ENCODE results near the gene TMCO4.
"Not testable (repeated sequence)": the region's sequence is repeated elsewhere in the genome, so short reads cannot be mapped to it uniquely, and the experiment has no call there.

TMCO4 gene

DNA sequence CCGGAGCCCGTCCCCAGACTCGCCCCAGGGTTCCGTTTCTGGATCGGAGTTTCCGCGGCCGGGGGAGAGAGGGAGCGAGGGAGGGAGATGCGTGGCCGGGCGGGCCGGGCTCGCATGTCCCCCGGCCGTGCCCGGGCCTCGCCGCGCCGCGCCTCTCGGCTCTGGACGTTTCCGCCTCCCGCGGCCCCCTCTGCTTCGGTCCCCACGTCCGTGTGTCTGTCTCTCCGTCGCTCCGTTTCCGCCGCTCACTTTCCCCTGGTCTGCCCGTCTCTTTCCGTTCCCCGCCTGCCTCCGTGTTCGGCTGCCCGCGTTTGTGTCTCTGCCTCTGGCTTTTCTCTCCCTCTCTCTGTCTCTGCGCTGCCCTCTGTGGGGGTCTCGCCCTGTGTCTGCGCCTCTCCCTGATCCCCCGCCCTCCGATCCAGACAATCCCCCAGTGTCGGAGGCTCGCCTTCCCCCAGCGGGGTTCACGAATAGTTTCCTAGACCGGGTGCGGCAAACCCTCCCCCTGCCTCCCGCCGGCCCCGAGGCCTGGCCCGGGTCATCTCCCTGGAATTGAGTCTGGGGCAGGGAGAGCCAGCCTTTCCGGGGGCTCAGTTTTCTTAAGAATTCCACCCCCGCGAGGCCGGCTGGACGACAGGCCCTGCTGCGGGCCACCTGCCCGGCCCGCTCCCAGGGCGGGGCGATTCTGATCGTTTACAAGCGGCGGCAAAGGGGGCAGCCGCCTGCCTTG, 154.9 kb downstream of the TMCO4 start:
- peak; percentile 53 for DNase-seq (ENCODE audit: low read depth)
- H3K4me3 ChIP-seq (ENCODE audit: low read depth, low read length), result peak overlapping the region; percentile 46
- TF ChIP-seq, protein P1, sequence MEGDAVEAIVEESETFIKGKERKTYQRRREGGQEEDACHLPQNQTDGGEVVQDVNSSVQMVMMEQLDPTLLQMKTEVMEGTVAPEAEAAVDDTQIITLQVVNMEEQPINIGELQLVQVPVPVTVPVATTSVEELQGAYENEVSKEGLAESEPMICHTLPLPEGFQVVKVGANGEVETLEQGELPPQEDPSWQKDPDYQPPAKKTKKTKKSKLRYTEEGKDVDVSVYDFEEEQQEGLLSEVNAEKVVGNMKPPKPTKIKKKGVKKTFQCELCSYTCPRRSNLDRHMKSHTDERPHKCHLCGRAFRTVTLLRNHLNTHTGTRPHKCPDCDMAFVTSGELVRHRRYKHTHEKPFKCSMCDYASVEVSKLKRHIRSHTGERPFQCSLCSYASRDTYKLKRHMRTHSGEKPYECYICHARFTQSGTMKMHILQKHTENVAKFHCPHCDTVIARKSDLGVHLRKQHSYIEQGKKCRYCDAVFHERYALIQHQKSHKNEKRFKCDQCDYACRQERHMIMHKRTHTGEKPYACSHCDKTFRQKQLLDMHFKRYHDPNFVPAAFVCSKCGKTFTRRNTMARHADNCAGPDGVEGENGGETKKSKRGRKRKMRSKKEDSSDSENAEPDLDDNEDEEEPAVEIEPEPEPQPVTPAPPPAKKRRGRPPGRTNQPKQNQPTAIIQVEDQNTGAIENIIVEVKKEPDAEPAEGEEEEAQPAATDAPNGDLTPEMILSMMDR (IDR thresholded peaks at IDR 0.05; ENCODE audit: insufficient read depth, low read depth, low read length, missing control alignments), result no peak

DNA sequence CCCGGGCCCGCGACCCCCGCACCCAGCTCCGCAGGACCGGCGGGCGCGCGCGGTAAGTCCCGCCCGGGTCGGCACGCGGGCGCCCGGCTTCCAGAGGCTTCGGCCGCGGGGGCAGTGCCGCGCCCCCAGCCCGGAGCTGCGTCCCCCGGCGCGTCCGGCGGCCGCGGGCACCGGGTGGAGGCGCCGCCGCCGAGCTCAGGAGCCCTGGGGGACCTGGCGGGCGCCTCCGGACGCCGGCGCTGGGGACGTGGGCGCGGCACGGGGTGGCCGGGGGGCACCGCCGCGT, 155.4 kb downstream of the TMCO4 start:
- peak overlapping the region; percentile 46; the same call in 1 of the 2 replicates for H3K4me3 ChIP-seq (ENCODE audit: low read depth, low read length)
- TF ChIP-seq, protein P1 (IDR thresholded peaks at IDR 0.05; ENCODE audit: insufficient read depth, low read depth, low read length, missing control alignments), result no peak
- no peak for DNase-seq (ENCODE audit: low read depth)

DNA sequence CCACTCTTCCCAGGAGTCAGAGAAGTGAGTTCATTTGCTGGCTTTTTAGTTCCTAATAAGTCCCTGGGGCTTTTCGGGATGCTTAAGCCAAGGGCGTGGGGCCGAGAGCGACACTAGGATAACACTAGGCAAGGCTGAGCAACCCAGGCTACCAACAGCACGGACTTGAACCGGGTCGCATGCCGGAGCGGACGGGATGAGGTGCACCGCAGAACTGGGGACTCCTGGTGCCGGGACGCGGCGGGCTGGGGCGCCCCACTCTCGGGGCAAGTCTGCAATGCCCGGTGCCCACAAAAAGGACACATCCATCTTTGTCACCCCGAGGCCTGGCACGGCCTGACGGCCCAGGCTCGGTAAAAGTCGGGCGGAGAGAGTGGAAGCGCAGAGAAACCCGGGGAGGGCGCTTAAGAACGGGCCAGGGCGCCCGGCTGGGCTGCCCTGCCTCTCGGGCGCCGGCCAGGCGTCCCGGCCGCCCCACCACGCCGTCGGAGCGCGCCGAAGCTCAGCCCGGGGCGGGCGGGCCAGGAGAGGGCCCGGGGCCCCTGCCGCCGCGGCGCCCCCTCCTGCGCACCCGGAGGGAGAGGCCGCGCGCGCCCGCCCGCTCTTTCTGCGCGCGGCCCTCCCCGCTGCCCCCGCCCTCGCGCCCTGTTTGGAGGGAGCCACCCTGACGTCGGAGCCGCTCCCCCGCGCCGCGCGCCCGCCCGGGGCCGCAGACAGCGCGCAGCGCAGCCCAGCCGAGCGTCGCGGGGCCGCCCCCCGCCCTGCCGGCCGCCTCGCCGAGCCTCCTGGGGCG, 155.9 kb downstream of the TMCO4 start, which contains the start of gene NBL1:
TSS of gene NBL1 (plus strand) at position 710 of the 793 bp plus-strand sequence. CDS start 10,720 bp downstream, outside the sequence.
- peak within 1 kb of the TSS; percentile 46 for H3K4me3 ChIP-seq (ENCODE audit: low read depth, low read length)
- TF ChIP-seq, protein P1 (IDR thresholded peaks at IDR 0.05; ENCODE audit: insufficient read depth, low read depth, low read length, missing control alignments), result no peak
- peak; percentile 52 for DNase-seq (ENCODE audit: low read depth)

DNA sequence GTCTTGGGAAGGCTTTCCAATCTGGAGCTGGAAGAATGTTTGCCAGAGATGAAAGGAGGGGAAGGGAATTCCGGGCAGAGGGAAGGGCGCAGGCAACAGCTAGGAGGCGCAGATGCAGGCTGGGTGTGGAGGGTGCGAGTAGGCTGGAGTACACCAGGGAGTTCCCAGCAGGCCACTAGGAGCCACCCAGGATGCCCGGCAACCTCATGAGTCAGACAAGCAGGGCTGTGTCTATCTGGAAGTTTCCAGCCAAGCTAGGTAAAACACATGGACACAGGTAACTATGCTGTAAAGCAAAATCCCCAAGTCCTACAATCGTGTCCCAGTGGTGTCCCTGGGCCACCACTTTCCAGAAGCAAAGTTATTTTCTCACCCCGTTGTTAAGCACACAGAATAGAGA, 156.6 kb downstream of the TMCO4 start:
- no peak for DNase-seq (ENCODE audit: low read depth)
- H3K4me3 ChIP-seq (ENCODE audit: low read depth, low read length), result no peak overlapping the region
- TF ChIP-seq, protein P1 (IDR thresholded peaks at IDR 0.05; ENCODE audit: insufficient read depth, low read depth, low read length, missing control alignments), result no peak

DNA sequence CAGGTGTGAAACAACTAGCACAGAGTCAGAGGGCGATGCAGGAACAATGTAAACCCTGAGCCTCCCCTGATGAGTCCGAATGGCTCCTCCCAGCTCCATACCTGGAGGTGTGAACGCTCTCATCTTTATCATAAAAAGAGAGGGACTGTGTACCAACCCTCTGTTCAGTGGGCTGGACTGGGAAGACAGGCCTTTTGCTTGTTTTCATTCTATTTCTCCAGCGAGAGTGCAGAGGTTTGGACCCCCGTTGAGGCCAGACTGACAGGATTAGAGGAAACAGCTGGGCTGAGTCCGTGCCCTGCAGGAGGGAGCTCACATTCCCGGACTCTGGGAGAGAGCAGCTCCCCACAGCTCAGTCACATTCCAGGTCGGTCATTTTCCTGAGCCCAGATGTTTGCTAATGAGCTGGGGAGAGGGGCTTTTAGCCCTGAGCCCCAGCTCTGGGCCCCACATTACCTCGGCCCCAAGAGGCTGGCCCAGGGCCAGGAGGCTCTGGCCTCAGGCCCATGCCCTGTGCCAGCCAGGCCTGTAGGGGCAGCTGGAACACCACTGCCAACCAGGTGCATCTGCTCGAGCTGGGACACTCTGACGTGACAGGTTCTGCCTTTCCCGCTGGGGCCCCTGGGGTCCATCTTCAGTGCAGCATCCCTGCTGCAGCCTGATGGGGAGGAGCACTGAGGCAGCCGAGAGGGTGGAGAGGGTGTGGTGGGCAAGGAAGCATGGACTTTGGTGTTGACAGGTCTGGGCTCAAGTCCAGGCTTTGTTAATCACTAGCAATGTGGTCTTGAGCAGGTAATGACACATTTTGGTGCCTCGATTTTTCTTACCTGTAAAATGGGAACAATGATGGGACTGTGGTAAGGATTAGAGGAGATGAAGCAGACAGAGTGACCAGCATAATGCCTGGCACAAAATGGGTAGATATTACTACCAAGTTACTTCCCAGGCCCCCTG, 159.1 kb downstream of the TMCO4 start:
- TF ChIP-seq, protein P1 (IDR thresholded peaks at IDR 0.05; ENCODE audit: insufficient read depth, low read depth, low read length, missing control alignments), result no peak
- DNase-seq (ENCODE audit: low read depth), result no peak
- H3K4me3 ChIP-seq (ENCODE audit: low read depth, low read length), result no peak overlapping the region

DNA sequence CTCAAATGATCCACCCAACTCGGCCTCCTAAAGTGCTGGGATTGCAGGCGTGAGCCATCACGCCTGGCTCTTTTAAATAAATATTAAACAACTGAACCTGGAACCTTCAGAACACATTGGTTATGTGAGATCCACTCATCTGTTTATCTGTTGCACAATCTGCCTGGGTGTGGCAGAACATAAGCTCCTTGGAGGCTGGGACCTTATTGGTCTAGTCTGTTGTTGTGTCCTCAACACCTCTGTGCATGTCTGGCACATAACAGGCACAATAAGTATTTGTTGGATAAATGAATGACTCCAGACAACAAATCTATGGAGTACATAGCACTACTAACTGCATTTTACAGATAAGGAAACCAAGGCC, 159.7 kb downstream of the TMCO4 start:
- H3K4me3 ChIP-seq (ENCODE audit: low read depth, low read length), result no peak overlapping the region
- TF ChIP-seq, protein P1 (IDR thresholded peaks at IDR 0.05; ENCODE audit: insufficient read depth, low read depth, low read length, missing control alignments), result no peak

DNA sequence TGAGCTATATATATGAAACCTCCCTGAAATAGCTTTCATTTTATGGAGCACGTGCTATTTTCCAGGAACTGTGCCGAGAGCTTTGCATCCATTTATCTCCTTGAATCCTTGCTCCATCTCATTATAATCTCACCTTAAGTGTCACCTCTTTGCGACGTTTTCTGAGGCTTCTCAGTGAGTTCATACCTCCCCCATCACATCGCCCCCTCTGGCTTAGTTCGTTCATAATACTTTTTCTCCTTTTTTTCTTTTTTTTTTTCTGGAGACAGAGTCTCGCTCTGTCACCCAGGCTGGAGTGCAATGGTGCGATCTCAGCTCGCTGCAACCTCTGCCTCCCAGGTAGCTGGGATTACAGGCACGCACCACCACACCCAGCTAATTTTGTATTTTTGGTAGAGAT, 160.5 kb downstream of the TMCO4 start:
- not testable (repeated sequence) for H3K4me3 ChIP-seq (ENCODE audit: low read depth, low read length); DNase-seq (ENCODE audit: low read depth)

More for the DNA sequence above, 159.7 kb downstream of the TMCO4 start:
- DNase-seq (ENCODE audit: low read depth), result no peak

All from GM12865 (cell line).